Brain microvascular endothelial cell (primary cell): ENCODE results near the gene ARHGEF4.
A peak's percentile ranks its signal among the peaks of the same experiment; 100 is the strongest.

Source experiments
- DNase-seq: peaks from one replicate; pipeline ENCODE4 v3.0.0-alpha.2; 2020
- H3K27ac ChIP-seq: fragments of 250-450 bp; sonication (Bioruptor Pico); 2 replicates; pipeline ENCODE4 v1.5.1; 2020; ENCODE audit warnings: mild to moderate bottlenecking, moderate library complexity
- H3K27me3 ChIP-seq: fragments of 250-450 bp; sonication (Bioruptor Pico); replicated peaks from 2 replicates; pipeline ENCODE4 v1.5.1; 2020; ENCODE audit warnings: mild to moderate bottlenecking
- H3K36me3 ChIP-seq: fragments of 250-450 bp; sonication (Bioruptor Pico); replicated peaks from 2 replicates; pipeline ENCODE4 v1.5.1; 2020; ENCODE audit warnings: mild to moderate bottlenecking
- H3K4me3 ChIP-seq: 2 replicates; pipeline ENCODE4 v1.5.1; 2011; ENCODE audit warnings: low read depth, mild to moderate bottlenecking, control low read depth, low read length, moderate library complexity
- in situ Hi-C: cut with HindIII; loops from 2 replicates; pipeline ENCODE4 v1.10.0; 2017; ENCODE audit warnings: low sequenced_read_pairs, low pct_ligation_motif_present
- TF ChIP-seq, protein P1 (sequence below): IDR thresholded peaks from 2 replicates; pipeline ENCODE4 v1.5.1; 2011; ENCODE audit warnings: low read depth, mild to moderate bottlenecking, moderate library complexity, low read length, control low read depth, inconsistent platforms; ENCODE audit errors: missing control alignments

The ARHGEF4 gene

DNA sequence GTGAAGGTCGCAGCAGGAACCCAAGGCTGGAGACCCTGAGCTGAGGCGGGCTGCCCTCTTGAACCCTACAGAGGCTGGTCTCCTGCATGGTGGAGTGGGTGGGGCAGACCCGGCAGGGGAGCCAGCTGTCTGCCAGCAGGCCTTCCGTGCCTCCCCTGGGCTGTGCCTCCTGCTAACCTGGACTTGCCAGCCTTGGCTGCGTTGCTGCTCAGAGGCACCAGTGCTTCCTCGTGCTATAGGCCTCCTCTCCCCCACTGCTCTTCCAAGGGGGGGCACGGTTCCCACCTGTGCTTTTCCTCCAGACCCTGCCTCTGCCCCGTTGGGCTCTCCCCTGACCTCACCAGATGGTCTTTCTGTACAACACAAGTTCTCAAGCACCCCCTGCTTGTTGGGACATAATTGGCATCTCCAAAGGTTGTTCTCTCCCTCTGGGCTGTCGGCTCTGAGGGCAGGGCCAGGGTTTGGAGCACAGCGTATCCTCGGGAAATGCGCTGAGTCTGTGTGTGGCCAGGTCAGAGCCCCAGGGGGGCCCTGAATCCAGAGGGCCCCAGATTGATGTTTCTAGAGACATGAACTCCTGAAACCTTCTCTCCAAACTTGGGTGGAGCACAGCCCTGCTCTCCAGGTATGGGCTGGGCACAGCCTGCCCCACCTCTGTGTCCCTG lies 6.7 kb downstream of the ARHGEF4 start:
- in situ Hi-C loops, result no loop called here

GRCh38 chr2:130844161-130844560 lies 7.4 kb downstream of the ARHGEF4 start:
- Histone ChIP-seq H3K27ac (no peak overlapping the region), H3K27me3 (peaks cover 6% of the 10 kb centered on the region), H3K4me3 (no peak overlapping the region), H3K36me3 (no peaks in the 10 kb centered on the region)
- no peak for DNase-seq
- TF ChIP-seq, protein P1, sequence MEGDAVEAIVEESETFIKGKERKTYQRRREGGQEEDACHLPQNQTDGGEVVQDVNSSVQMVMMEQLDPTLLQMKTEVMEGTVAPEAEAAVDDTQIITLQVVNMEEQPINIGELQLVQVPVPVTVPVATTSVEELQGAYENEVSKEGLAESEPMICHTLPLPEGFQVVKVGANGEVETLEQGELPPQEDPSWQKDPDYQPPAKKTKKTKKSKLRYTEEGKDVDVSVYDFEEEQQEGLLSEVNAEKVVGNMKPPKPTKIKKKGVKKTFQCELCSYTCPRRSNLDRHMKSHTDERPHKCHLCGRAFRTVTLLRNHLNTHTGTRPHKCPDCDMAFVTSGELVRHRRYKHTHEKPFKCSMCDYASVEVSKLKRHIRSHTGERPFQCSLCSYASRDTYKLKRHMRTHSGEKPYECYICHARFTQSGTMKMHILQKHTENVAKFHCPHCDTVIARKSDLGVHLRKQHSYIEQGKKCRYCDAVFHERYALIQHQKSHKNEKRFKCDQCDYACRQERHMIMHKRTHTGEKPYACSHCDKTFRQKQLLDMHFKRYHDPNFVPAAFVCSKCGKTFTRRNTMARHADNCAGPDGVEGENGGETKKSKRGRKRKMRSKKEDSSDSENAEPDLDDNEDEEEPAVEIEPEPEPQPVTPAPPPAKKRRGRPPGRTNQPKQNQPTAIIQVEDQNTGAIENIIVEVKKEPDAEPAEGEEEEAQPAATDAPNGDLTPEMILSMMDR, result no peak
- in situ Hi-C loops, result no loop called here

More for the DNA sequence above, 6.7 kb downstream of the ARHGEF4 start:
- no peak for DNase-seq
- TF ChIP-seq, protein P1, result no peak
- H3K27me3 ChIP-seq, result peaks cover 9% of the 10 kb centered on the region
- H3K36me3 ChIP-seq, result no peaks in the 10 kb centered on the region
- no peak overlapping the region for H3K27ac ChIP-seq
- H3K4me3 ChIP-seq, result no peak overlapping the region

DNA sequence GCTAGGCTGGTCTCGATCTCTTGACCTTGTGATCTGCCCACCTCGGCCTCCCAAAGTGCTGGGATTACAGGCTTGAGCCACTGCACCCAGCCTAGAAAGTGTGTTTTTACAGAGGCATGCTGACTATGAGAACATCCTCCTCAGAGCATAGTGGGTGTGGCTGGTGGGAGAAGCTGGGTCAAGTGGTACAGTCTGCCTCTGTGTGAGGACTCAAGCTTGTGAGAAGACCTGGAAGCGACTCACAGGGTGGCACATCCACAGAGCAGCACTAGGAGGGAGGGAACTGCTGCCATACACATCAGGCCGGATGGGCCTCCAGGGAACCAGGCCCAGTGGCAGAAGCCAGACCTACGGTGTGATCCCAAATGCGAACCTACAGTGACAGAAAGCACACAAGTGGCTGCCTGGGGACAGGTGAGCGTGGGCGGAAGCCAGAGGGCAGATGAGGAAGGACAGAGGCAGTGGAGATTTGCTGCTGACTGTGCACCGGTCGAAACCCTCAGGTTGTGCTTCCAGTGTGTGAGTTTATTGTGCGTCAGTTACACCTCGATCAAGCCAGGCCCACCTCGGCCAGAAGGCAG lies 8.9 kb downstream of the ARHGEF4 start:
- Histone ChIP-seq H3K4me3 (no peak overlapping the region), H3K27me3 (no peaks in the 10 kb centered on the region), H3K36me3 (no peaks in the 10 kb centered on the region), H3K27ac (no peak overlapping the region)
- DNase-seq, result no peak
- TF ChIP-seq, protein P1, result no peak
- in situ Hi-C loops, result no loop called here

DNA sequence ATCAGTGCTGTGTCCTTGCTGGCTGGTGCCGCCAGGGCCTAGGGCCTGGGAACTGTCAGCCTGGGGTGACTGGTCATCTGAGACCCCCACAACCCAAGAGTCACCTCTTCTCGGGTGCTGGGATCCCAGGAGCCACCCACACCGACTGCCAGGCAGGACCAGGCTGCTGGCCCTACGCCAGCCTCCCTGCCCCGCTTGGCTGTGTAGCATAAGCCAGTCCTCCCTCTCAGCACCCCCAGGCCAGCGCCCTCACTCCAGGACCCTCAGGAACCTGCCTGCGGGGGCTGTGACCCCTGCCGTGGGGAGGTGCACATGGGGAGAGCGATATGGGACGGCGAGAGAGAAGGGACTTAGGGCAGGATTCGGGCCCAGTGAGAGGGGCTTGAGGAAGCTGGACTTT lies 9.5 kb downstream of the ARHGEF4 start:
- Histone ChIP-seq H3K4me3 (no peak overlapping the region), H3K27me3 (no peaks in the 10 kb centered on the region), H3K36me3 (no peaks in the 10 kb centered on the region), H3K27ac (no peak overlapping the region)
- in situ Hi-C loops, result no loop called here
- TF ChIP-seq, protein P1, result no peak
- no peak for DNase-seq

DNA sequence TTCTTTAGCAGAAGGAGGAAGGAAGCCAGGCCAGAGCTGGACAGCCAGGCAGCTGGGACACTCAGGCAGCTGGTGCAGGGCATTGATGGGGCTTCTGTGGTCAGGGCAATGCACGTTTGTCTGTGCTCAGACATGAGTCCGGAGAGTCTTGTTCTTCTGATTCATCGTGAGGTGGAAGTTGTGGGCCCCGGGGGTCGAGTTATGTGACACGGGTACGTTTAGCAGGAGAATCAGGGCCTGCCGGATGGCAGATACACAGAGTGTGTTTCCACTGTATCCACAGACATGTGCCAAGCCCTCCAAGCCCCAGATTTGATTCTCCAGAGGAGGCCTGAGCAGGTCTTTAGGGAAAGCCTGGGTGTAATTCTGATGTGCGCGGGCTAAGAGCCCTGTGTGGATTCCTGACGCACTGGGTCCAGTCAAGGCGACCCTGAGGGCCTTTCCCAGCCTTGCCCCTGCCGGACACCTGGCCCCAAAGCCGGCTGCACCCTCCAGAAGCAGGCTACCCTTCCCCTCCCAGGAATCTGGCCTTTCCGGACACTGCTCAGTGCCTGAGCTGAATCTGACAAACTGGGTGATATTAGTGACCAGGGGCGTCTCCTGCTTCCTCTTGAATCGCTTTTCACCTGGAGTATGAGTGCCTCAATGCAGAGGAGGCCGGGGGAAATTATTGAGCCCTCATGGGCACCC lies 10.1 kb downstream of the ARHGEF4 start:
- peak; percentile 74 for DNase-seq
- H3K27me3 ChIP-seq, result no peaks in the 10 kb centered on the region
- H3K4me3 ChIP-seq, result no peak overlapping the region
- TF ChIP-seq, protein P1, result no peak
- in situ Hi-C loops, result no loop called here
- H3K36me3 ChIP-seq, result no peaks in the 10 kb centered on the region
- no peak overlapping the region for H3K27ac ChIP-seq
